ACHN (cell line): ENCODE data around the gene CUL2.

Experiments
- DNase-seq: peaks from one replicate; pipeline ENCODE4 v3.0.0-alpha.2; 2015
- in situ Hi-C: cut with HindIII; loops from 2 replicates; pipeline ENCODE4 v1.10.0; 2017; ENCODE audit warnings: low sequenced_read_pairs, low pct_ligation_motif_present, low pct_unique_long_range_greater_than_20kb

The CUL2 gene

DNA sequence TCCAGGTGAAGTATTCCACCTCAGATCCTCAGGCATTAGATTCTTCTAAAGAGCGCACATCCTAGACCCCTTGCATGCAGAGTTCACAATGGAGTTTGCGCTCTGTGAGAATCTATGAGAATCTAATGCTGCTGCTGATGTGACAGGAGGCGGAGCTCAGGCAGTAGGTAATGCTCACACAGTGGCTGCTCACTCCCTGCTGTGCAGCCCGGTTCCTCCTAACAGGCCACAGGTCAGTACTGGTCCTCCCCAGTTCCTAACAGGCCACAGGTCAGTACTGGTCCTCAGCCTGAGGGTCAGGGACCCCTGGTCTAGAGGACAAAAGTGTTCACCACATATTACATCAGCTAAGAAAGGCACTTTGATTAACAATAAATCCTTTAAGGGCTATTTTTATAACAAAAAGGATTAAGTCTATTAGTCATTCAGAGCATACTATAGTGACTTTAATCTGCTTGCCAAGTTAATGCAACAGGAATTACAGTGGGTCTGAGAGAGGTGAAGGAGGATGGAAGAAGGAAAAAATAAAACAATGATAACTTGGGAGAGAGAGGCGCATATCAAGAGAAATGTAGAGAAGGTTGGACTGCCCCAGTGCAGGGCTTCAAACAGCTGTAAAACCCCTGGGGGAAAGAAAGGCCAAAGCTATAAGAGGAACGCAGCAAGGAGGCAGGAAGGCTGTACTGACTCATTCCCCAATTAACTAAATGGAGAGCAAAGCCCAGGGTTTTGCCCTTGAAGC lies 49.2 kb downstream of the CUL2 start:
- DNase-seq = no peak
- in situ Hi-C loops = no loop called here

DNA sequence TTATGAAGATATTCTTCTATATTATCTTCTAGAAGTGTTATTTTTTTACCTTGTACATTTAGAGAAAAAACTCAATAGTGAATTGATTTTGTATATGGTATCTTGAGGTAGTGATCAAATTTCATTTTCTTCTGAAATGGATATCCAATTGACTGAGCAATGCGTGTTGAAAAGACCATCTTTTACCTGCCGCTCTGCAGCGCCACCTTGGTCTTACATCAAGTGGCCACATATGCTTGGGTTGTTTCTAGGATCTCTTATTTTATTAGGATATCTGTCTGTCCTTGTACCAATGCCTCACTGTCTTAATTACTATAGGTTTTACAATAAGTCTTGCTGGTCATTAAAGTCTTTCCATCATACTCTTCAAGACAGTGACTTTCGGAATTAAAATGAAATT lies 53.0 kb downstream of the CUL2 start:
- in situ Hi-C loops = no loop called here
- DNase-seq = no peak

DNA sequence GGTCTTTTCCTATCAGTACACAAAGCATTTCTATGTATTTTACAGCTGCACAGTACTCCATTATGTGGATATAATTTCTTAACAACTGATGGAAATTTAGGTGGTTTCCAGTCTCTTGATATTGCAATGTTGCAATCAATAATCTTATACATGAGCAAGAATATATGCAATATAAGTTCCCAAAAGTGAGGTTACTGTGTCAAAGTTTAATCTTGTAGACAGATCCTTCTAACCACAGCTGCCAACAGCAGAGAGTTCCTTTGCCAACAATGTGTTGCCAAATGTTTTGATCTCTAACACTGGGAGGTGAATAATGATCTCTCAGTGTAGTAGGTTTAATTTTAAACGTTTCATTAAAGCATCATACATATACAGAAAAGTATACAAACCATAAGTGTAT lies 54.5 kb downstream of the CUL2 start:
- in situ Hi-C loops = no loop called here
- no peak for DNase-seq

- in situ Hi-C loops = no loop called here
- peak; percentile 46 for DNase-seq
These were observed 62.6 kb downstream of the CUL2 start for GRCh38 chr10:35027567-35027966.

DNA sequence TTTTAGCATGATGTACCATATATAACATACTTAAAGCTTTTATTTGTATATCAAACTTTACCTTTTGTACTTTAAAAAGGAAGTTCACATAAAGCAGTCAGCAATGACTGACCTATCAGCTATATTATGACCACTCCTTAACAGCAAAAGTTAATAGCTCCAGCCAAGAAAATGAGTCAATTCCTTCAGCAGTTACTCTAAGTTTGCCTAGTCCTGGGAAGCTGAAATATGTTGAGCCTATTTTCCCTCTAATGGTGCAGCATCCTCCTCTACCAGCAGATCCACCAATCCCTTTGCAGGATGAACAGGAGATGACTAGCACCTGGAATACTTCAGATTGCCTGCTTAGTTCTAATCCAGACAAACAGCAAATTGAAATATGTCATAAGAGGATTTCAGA lies 64.2 kb downstream of the CUL2 start:
- in situ Hi-C loops = no loop called here
- peak; percentile 23 for DNase-seq

DNA sequence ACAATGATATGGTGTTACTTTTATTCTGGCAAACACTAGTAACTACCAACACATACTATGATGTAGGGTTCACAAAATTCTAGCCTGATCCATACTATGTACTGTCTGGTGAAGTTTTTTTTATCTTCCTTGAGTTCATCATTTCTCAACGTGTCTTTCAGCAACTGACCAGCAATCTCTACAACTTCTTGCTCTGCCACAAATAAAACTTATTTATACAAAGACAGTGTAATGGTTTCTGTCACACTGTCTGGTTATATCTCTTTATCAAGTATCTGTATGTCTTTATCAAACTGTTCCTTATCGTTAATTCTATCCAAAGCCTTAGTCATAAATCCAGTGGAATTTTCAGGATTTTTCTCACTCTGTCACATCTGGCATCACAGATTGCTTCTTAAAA lies 69.7 kb downstream of the CUL2 start:
- in situ Hi-C loops = no loop called here

GRCh38 chr10:35019041-35020024 lies 70.8 kb downstream of the CUL2 start:
- in situ Hi-C loops = no loop called here
- DNase-seq = no peak

More for the DNA sequence above, 69.7 kb downstream of the CUL2 start:
- DNase-seq = no peak

DNA sequence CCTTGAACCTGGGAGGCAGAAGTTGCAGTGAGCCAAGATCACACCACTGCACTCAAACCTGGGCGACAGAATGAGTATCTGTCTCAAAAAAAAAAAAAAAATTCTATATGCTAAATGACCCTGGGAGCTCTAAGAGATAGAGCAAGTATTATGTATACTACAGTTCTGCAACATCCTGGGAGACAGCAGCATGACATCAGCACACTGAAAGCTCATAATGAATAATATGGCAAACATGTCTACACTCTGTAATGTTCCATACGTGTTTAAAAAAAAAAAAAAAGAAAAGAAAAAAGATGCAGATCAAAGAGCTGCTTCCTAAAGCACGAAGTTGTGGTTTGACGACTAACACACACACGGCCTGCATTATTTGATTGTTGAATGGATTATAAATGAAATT lies 72.5 kb downstream of the CUL2 start:
- no peak for DNase-seq
- in situ Hi-C loops = no loop called here

- in situ Hi-C loops = no loop called here
- no peak for DNase-seq
These were observed 74.2 kb downstream of the CUL2 start for GRCh38 chr10:35015843-35016408.

DNA sequence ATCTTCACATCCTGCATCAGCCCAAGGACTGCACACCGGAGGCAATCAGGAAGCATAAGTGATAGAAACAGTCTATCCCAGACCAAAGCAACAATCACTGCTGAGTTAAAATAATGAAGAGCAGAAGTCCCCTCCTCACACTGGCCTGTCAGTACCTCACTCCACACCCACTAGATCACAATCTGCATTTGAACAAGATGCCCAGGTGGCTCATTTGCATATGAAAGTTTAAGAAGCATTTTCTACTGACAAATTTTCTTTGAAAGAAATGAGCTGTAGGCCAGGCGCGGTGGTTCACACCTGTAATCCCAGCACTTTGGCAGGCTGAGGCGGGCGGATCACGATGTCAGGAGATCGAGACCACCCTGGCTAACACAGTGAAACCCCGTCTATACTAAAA lies 77.4 kb downstream of the CUL2 start:
- DNase-seq = no peak
- in situ Hi-C loops = no loop called here

- in situ Hi-C loops = no loop called here
- no peak for DNase-seq
These were observed 78.4 kb downstream of the CUL2 start for GRCh38 chr10:35011771-35012191.

GRCh38 chr10:35007858-35008301 lies 82.3 kb downstream of the CUL2 start:
- DNase-seq = peak; percentile 44

GRCh38 chr10:35006836-35007235 lies 83.3 kb downstream of the CUL2 start:
- DNase-seq = no peak
- in situ Hi-C loops = no loop called here

More at GRCh38 chr10:35007858-35008301, 82.3 kb downstream of the CUL2 start:
- in situ Hi-C loops = no loop called here

DNA sequence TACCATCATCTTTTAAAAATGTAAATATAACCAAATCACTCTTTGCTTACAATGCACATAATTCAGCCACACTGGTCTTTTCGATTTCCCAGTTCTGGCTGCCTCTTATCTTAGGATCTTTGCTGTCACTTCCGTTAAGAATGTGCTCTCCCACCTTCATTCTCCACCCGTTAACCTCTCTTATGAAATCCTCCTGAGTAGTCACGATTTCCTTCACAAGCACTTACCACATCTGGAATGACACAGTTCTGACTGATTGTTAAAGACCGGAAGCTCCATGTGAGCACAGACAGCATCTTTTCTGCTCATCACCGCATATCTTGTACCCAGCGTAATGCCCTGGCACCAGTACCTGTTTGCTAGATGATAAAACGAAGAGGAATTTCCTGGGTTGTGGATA lies 84.3 kb downstream of the CUL2 start:
- DNase-seq = peak; percentile 86

DNA sequence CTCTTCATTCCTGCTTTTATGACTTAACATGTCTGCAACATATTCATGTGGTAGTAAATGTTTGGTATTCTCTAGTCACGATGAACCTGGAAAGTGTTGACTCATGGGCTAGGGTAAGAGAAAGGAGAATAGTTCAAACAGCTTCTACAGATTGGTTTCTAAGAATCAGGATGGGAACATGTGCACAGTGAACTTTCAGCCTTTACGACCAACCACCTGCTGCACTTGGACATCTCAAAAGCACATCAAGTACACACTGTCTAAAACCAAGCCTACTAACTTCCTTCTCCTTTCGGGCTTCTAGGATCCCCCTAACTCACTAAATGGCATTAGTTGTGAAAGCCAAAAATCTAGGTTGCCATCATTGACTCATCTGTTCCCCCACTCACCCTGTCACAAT lies 85.5 kb downstream of the CUL2 start:
- no peak for DNase-seq
- in situ Hi-C loops = no loop called here

More for the DNA sequence above, 84.3 kb downstream of the CUL2 start:
- in situ Hi-C loops = no loop called here

DNA sequence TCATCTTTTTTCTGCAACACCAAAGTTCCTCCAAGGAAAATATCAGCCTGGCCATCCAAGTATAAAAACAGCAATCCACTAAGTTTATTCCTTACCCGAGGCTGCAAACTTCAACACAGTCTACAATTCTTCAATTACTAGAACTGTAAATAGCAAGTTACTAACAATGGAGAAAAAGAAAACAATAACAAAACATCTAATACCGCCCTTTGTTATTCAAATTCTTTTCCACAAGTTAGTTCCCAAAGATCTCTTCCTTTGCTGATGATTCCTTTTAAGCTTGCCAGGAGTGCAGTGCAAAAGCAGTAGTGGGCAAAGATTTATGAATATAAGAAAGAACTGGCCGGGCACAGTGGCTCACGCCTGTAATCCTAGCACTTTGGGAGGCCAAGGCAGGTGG lies 86.2 kb downstream of the CUL2 start:
- no peak for DNase-seq
- in situ Hi-C loops = no loop called here

- no peak for DNase-seq
- in situ Hi-C loops = no loop called here
These were observed 89.2 kb downstream of the CUL2 start for GRCh38 chr10:35000936-35001335.

GRCh38 chr10:34999532-34999931 lies 90.6 kb downstream of the CUL2 start:
- in situ Hi-C loops = no loop called here
- no peak for DNase-seq

GRCh38 chr10:34998940-34999339 lies 91.2 kb downstream of the CUL2 start:
- in situ Hi-C loops = no loop called here
- DNase-seq = no peak
